Sigmoid colon (tissue), 4 donors: ENCODE data around the gene TECTA.

Experiments used
- EP300 ChIP-seq, 4 donors: sonication (generic); formaldehyde crosslinking; IDR thresholded peaks; one replicate each; pipeline ENCODE4 v1.6.1; 2017; ENCODE audit warnings: antibody characterized with exemption in 4 of 4
- POLR2A ChIP-seq, 2 donors: fragments of 450-650 bp; IDR thresholded peaks; one replicate each; pipeline ENCODE4 v1.6.1; 2016; ENCODE audit warnings: antibody characterized with exemption in 2 of 2, mild to moderate bottlenecking in 2 of 2, moderate library complexity in 2 of 2
- POLR2AphosphoS5 ChIP-seq, 4 donors: sonication (generic); formaldehyde crosslinking; IDR thresholded peaks; one replicate each; pipeline ENCODE4 v1.6.1; 2017; ENCODE audit warnings: antibody characterized with exemption in 4 of 4
- TF ChIP-seq, protein P1 (sequence below), 4 experiments: fragments of 450-650 bp in 3 of 4; fragments of 200-600 bp in 1 of 4; IDR thresholded peaks; one replicate each; pipeline ENCODE4 v1.5.1; 2016 to 2019; ENCODE audit warnings: antibody characterized with exemption in 4 of 4, mild to moderate bottlenecking in 3 of 4, moderate library complexity in 2 of 4

- no peak for TF ChIP-seq POLR2AphosphoS5 (IDR thresholded peaks at IDR 0.05)
- TF ChIP-seq EP300 (IDR thresholded peaks at IDR 0.05) = no peak
- TF ChIP-seq, protein P1, sequence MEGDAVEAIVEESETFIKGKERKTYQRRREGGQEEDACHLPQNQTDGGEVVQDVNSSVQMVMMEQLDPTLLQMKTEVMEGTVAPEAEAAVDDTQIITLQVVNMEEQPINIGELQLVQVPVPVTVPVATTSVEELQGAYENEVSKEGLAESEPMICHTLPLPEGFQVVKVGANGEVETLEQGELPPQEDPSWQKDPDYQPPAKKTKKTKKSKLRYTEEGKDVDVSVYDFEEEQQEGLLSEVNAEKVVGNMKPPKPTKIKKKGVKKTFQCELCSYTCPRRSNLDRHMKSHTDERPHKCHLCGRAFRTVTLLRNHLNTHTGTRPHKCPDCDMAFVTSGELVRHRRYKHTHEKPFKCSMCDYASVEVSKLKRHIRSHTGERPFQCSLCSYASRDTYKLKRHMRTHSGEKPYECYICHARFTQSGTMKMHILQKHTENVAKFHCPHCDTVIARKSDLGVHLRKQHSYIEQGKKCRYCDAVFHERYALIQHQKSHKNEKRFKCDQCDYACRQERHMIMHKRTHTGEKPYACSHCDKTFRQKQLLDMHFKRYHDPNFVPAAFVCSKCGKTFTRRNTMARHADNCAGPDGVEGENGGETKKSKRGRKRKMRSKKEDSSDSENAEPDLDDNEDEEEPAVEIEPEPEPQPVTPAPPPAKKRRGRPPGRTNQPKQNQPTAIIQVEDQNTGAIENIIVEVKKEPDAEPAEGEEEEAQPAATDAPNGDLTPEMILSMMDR (IDR thresholded peaks at IDR 0.05) = no peak
- TF ChIP-seq POLR2A (IDR thresholded peaks at IDR 0.05) = no peak
Observed at GRCh38 chr11:121210445-121211080, 109.5 kb downstream of the TECTA start.
